Astrocyte (in vitro differentiated cells and primary cell): ENCODE measurements around the gene SLC9A3. TPM values are rescaled to one million over a fixed set of nuclear protein-coding genes. Genes with fewer than 3 reads are reported as not detected.

Source experiments
- DNase-seq: peaks from one replicate; pipeline ENCODE4 v3.0.0-alpha.2; 2010; ENCODE audit warnings: low read depth
- FAIRE-seq: peaks from 2 replicates; lab custom pipeline; 2011; peaks lifted over from hg19 to GRCh38; lab: Jason Lieb, UNC
- H2AFZ ChIP-seq: 2 replicates; pipeline ENCODE4 v1.6.0; 2012; ENCODE audit warnings: low read depth, low read length, inconsistent platforms
- H3K27ac ChIP-seq: 2 replicates; pipeline ENCODE4 v1.5.1; 2011; ENCODE audit warnings: low read depth, low read length, inconsistent platforms
- H3K27me3 ChIP-seq: 2 replicates; pipeline ENCODE4 v1.6.0; 2011; ENCODE audit warnings: low read length, inconsistent platforms; ENCODE audit not compliant: insufficient read depth
- H3K36me3 ChIP-seq: 2 replicates; pipeline ENCODE4 v1.5.1; 2011; ENCODE audit warnings: low read length, inconsistent platforms; ENCODE audit not compliant: insufficient read depth
- H3K4me1 ChIP-seq: 2 replicates; pipeline ENCODE4 v1.5.1; 2011; ENCODE audit warnings: low read length, inconsistent platforms; ENCODE audit not compliant: insufficient read depth
- H3K4me2 ChIP-seq: 2 replicates; pipeline ENCODE4 v1.6.0; 2012; ENCODE audit warnings: low read length, inconsistent platforms
- H3K4me3 ChIP-seq: 2 replicates; pipeline ENCODE4 v1.5.1; 2011; ENCODE audit warnings: low read depth, mild to moderate bottlenecking, low read length, inconsistent platforms; ENCODE audit not compliant: insufficient read depth
- H3K79me2 ChIP-seq: 2 replicates; pipeline ENCODE4 v1.6.0; 2012; ENCODE audit warnings: mild to moderate bottlenecking, low read length, inconsistent platforms; ENCODE audit not compliant: insufficient read depth
- H3K9ac ChIP-seq: 2 replicates; pipeline ENCODE4 v1.6.0; 2012; ENCODE audit warnings: mild to moderate bottlenecking, low read length, inconsistent platforms
- H3K9me3 ChIP-seq: 2 replicates; pipeline ENCODE4 v1.5.1; 2012; ENCODE audit warnings: low read depth, mild to moderate bottlenecking, low read length, inconsistent platforms; ENCODE audit not compliant: insufficient read depth
- H4K20me1 ChIP-seq: 2 replicates; pipeline ENCODE4 v1.6.0; 2012; ENCODE audit warnings: low read length, inconsistent platforms; ENCODE audit not compliant: insufficient read depth
- H3K27ac Mint-ChIP-seq: one replicate; pipeline ENCODE4 v1.8.0; 2021; ENCODE audit warnings: mild to moderate bottlenecking, mixed read lengths; ENCODE audit not compliant: unreplicated experiment
- H3K27me3 Mint-ChIP-seq: one replicate; pipeline ENCODE4 v1.8.0; 2021; ENCODE audit warnings: low read depth, mixed read lengths; ENCODE audit not compliant: unreplicated experiment
- H3K36me3 Mint-ChIP-seq: one replicate; pipeline ENCODE4 v1.8.0; 2021; ENCODE audit warnings: low read depth, mixed read lengths; ENCODE audit not compliant: unreplicated experiment
- H3K4me1 Mint-ChIP-seq: one replicate; pipeline ENCODE4 v1.8.0; 2021; ENCODE audit warnings: low read depth, mixed read lengths; ENCODE audit not compliant: unreplicated experiment
- H3K4me3 Mint-ChIP-seq: one replicate; pipeline ENCODE4 v1.8.0; 2021; ENCODE audit warnings: mild to moderate bottlenecking, moderate library complexity, mixed read lengths; ENCODE audit not compliant: unreplicated experiment
- H3K9me3 Mint-ChIP-seq: one replicate; pipeline ENCODE4 v1.8.0; 2021; ENCODE audit warnings: mild to moderate bottlenecking, mixed read lengths; ENCODE audit not compliant: unreplicated experiment
- EZH2 ChIP-seq: IDR thresholded peaks from 2 replicates; pipeline ENCODE4 v1.6.1; 2012; ENCODE audit warnings: mild to moderate bottlenecking, low read length, inconsistent platforms; ENCODE audit not compliant: insufficient read depth
- total RNA-seq: library from RNA; stranded (reverse); gene quantifications from 2 replicates; pipeline ENCODE4 v1.2.1, GENCODE V29; 2021
- TF ChIP-seq, protein P1 (sequence below): IDR thresholded peaks from 2 replicates; pipeline ENCODE4 v1.5.1; 2011; ENCODE audit warnings: low read depth, mild to moderate bottlenecking, inconsistent platforms, low read length, moderate library complexity; ENCODE audit not compliant: insufficient read depth

The SLC9A3 gene
- total RNA-seq, 1 donor from 2014 or later, result 1.0 TPM

DNA sequence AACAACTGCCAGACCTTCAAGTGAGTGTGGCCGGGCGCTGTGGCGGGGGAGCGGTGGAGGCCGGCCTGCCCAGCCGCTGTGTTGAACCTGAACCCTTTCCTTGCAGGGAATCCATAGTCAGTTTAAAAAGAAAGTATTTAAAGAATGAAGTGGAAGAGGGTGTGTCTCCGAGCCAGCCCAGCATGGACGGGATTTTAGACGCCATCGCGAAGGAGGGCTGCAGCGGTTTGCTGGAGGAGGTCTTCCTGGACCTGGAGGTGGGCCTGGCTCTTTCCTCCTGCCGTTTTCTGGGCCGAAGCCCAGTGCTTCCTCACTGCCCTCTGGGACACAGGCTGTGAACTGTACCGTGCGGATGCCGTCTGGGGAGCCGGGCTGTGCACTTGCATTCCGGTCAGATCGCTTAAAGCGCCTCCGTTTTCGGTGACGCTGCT, 62.2 kb downstream of the SLC9A3 start:
- H3K27ac ChIP-seq, result no peak overlapping the region
- H3K36me3 ChIP-seq, result peaks cover 29% of the 10 kb centered on the region
- H3K4me2 ChIP-seq, result no peak overlapping the region
- Mint-ChIP-seq H3K27me3 (no peaks in the 10 kb centered on the region), H3K4me3 (no peak overlapping the region), H3K4me1 (no peaks in the 10 kb centered on the region), H3K27ac (no peak overlapping the region), H3K9me3 (peaks cover 2% of the 10 kb centered on the region), H3K36me3 (peaks cover 35% of the 10 kb centered on the region)
- H3K4me3 ChIP-seq, result no peak overlapping the region
- H3K4me1 ChIP-seq, result peaks cover 13% of the 10 kb centered on the region
- no peak for DNase-seq
- H2AFZ ChIP-seq, result no peak overlapping the region
- H3K79me2 ChIP-seq, result peaks cover 34% of the 10 kb centered on the region
- H4K20me1 ChIP-seq, result no peaks in the 10 kb centered on the region
- TF ChIP-seq EZH2, result no peak
- TF ChIP-seq, protein P1, sequence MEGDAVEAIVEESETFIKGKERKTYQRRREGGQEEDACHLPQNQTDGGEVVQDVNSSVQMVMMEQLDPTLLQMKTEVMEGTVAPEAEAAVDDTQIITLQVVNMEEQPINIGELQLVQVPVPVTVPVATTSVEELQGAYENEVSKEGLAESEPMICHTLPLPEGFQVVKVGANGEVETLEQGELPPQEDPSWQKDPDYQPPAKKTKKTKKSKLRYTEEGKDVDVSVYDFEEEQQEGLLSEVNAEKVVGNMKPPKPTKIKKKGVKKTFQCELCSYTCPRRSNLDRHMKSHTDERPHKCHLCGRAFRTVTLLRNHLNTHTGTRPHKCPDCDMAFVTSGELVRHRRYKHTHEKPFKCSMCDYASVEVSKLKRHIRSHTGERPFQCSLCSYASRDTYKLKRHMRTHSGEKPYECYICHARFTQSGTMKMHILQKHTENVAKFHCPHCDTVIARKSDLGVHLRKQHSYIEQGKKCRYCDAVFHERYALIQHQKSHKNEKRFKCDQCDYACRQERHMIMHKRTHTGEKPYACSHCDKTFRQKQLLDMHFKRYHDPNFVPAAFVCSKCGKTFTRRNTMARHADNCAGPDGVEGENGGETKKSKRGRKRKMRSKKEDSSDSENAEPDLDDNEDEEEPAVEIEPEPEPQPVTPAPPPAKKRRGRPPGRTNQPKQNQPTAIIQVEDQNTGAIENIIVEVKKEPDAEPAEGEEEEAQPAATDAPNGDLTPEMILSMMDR, result no peak
- no peaks in the 10 kb centered on the region for H3K9me3 ChIP-seq
- H3K9ac ChIP-seq, result no peak overlapping the region
- H3K27me3 ChIP-seq, result no peaks in the 10 kb centered on the region
- no peak for FAIRE-seq

DNA sequence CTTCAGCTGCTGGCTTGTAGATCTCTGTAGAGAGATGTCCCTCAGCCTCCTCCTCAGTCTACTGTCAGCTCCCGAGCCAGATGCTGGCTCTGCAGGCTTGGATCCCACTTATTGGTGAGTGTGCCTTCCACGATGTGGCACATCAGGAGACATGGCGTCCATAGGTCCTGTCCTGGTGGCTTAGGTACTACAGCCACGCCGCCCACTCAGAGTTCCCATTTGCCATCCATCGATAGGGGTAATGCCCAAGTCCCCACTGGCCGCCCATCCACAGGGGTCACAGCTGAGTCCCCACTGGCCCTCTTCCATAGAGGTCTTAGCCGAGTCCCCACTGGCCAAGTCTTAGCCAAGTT, 64.0 kb downstream of the SLC9A3 start:
- peaks cover 16% of the 10 kb centered on the region for H3K4me1 ChIP-seq
- no peak overlapping the region for H3K9ac ChIP-seq
- H3K36me3 ChIP-seq, result peaks cover 29% of the 10 kb centered on the region
- no peaks in the 10 kb centered on the region for H3K27me3 Mint-ChIP-seq
- no peak overlapping the region for H3K27ac Mint-ChIP-seq
- no peak overlapping the region for H3K4me2 ChIP-seq
- no peaks in the 10 kb centered on the region for H3K4me1 Mint-ChIP-seq
- no peak overlapping the region for H3K4me3 Mint-ChIP-seq
- H3K27me3 ChIP-seq, result no peaks in the 10 kb centered on the region
- TF ChIP-seq, protein P1, result no peak
- no peak for TF ChIP-seq EZH2
- peaks cover 38% of the 10 kb centered on the region for H3K36me3 Mint-ChIP-seq
- H4K20me1 ChIP-seq, result peaks cover 10% of the 10 kb centered on the region
- FAIRE-seq, result no peak
- H2AFZ ChIP-seq, result no peak overlapping the region
- no peak for DNase-seq
- H3K9me3 Mint-ChIP-seq, result peaks cover 2% of the 10 kb centered on the region
- no peak overlapping the region for H3K4me3 ChIP-seq
- no peak overlapping the region for H3K27ac ChIP-seq
- H3K9me3 ChIP-seq, result no peaks in the 10 kb centered on the region
- peaks cover 50% of the 10 kb centered on the region for H3K79me2 ChIP-seq

GRCh38 chr5:459562-460272, 64.5 kb downstream of the SLC9A3 start:
- Histone ChIP-seq H3K27ac (peak overlapping the region; percentile 67), H3K4me3 (no peak overlapping the region), H4K20me1 (peaks cover 15% of the 10 kb centered on the region), H3K4me2 (no peak overlapping the region), H3K79me2 (peaks cover 55% of the 10 kb centered on the region), H3K9me3 (no peaks in the 10 kb centered on the region), H3K4me1 (peaks cover 16% of the 10 kb centered on the region), H3K36me3 (peaks cover 29% of the 10 kb centered on the region), H2AFZ (no peak overlapping the region), H3K9ac (peak overlapping the region; percentile 77), H3K27me3 (no peaks in the 10 kb centered on the region)
- Mint-ChIP-seq H3K27me3 (no peaks in the 10 kb centered on the region), H3K9me3 (peaks cover 2% of the 10 kb centered on the region), H3K4me1 (no peaks in the 10 kb centered on the region), H3K4me3 (no peak overlapping the region), H3K27ac (no peak overlapping the region), H3K36me3 (peaks cover 37% of the 10 kb centered on the region)
- DNase-seq, result no peak
- TF ChIP-seq, protein P1, result no peak
- TF ChIP-seq EZH2, result no peak
- FAIRE-seq, result no peak
